NCI-H1694 (cell line): ENCODE data around the gene PLEKHJ1.
A peak's percentile ranks its signal among the peaks of the same experiment; 100 is the strongest.
"Not testable (repeated sequence)": the region's sequence is repeated elsewhere in the genome, so short reads cannot be mapped to it uniquely, and the experiment has no call there.

Source experiments
- DNase-seq: peaks from one replicate; lab custom pipeline; 2025; lab: John Stamatoyannopoulos, UW

PLEKHJ1 gene

GRCh38 chr19:2236314-2237050 is at the start of gene PLEKHJ1, which contains the start of gene SF3A2:
Gene PLEKHJ1, minus strand, starts transcription at chr19:2236329. Its CDS starts 81 bp downstream, at chr19:2236248.
Gene SF3A2, plus strand, starts transcription at chr19:2236824. Its CDS starts 6,595 bp downstream, at chr19:2243419.
- peak; percentile 91 for DNase-seq

GRCh38 chr19:2283835-2284507 is 47.8 kb upstream of the PLEKHJ1 start:
- DNase-seq = no peak

GRCh38 chr19:2282862-2283237 is 46.7 kb upstream of the PLEKHJ1 start:
- no peak for DNase-seq

GRCh38 chr19:2282062-2282861 is 46.1 kb upstream of the PLEKHJ1 start, which contains the start of gene PEAK3:
Gene PEAK3, minus strand, starts transcription at chr19:2282175. Its CDS starts 1,244 bp downstream, at chr19:2280931.
- DNase-seq = no peak

GRCh38 chr19:2281265-2282061 is 45.3 kb upstream of the PLEKHJ1 start:
- DNase-seq = not testable (repeated sequence)

GRCh38 chr19:2280633-2281264 is 44.6 kb upstream of the PLEKHJ1 start:
- no peak for DNase-seq

- no peak for DNase-seq
Observed at GRCh38 chr19:2278459-2279158, 42.5 kb upstream of the PLEKHJ1 start.

GRCh38 chr19:2277138-2277537 is 41.0 kb upstream of the PLEKHJ1 start:
- no peak for DNase-seq

GRCh38 chr19:2276429-2276986 is 40.4 kb upstream of the PLEKHJ1 start:
- no peak for DNase-seq

GRCh38 chr19:2275588-2276428 is 39.7 kb upstream of the PLEKHJ1 start:
- no peak for DNase-seq

- peak; percentile 61 for DNase-seq
Observed at GRCh38 chr19:2274931-2275535, 38.9 kb upstream of the PLEKHJ1 start.

GRCh38 chr19:2274185-2274711 is 38.1 kb upstream of the PLEKHJ1 start:
- DNase-seq = no peak

GRCh38 chr19:2273356-2274184 is 37.4 kb upstream of the PLEKHJ1 start:
- DNase-seq = peak; percentile 24

GRCh38 chr19:2271234-2272103 is 35.3 kb upstream of the PLEKHJ1 start:
- no peak for DNase-seq

- no peak for DNase-seq
Observed at GRCh38 chr19:2270423-2271233, 34.5 kb upstream of the PLEKHJ1 start.

GRCh38 chr19:2270157-2270422 is 34.0 kb upstream of the PLEKHJ1 start:
- no peak for DNase-seq
